RWPE1 (cell line): ENCODE data around the gene SNX20.
A peak's percentile ranks its signal among the peaks of the same experiment; 100 is the strongest.

Source experiments
- CTCF ChIA-PET: fragments of 350-600 bp; sonication (Branson Sonifier 250); formaldehyde crosslinking; extraction: SDS; loops from one replicate; lab custom pipeline; 2021; lab: Yijun Ruan, JAX
- POLR2A ChIA-PET: fragments of 400-600 bp; formaldehyde crosslinking; extraction: SDS; loops from one replicate; lab custom pipeline; 2020; ENCODE audit warnings: antibody characterized with exemption; ENCODE audit not compliant: low non-redundant PET; lab: Yijun Ruan, JAX
- DNase-seq: peaks from one replicate; pipeline ENCODE4 v3.0.0; 2012; ENCODE audit warnings: low spot score
- H3K27ac ChIP-seq: fragments of 450-650 bp; 2 replicates; pipeline ENCODE4 v1.5.1; 2017
- TF ChIP-seq, protein P1 (sequence below): fragments of 450-650 bp; conservative IDR thresholded peaks from 2 replicates; pipeline ENCODE4 v1.5.1; 2017; ENCODE audit warnings: low read depth, mild to moderate bottlenecking

The SNX20 gene

DNA sequence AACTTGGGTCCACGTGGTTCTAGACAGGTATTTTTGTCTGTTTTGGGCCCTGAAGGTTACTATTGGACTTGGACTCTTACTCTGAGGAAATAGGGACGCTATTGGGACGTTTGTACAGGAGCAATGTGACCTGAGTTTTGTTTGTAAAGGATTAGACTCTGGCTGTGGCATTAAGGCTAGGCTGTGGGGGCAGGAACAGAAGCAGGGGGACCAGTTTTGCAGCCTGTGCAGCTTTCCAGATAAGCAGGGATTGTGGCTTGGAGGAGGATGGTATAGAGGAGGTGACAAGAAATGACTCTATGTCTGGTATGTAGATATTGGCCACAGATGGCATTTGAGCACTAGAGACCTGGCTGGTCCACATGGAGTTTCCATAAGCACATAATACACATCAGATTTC lies 25.1 kb upstream of the SNX20 start:
- CTCF ChIA-PET: no interaction called here
- POLR2A ChIA-PET: no interaction called here
- TF ChIP-seq, protein P1, sequence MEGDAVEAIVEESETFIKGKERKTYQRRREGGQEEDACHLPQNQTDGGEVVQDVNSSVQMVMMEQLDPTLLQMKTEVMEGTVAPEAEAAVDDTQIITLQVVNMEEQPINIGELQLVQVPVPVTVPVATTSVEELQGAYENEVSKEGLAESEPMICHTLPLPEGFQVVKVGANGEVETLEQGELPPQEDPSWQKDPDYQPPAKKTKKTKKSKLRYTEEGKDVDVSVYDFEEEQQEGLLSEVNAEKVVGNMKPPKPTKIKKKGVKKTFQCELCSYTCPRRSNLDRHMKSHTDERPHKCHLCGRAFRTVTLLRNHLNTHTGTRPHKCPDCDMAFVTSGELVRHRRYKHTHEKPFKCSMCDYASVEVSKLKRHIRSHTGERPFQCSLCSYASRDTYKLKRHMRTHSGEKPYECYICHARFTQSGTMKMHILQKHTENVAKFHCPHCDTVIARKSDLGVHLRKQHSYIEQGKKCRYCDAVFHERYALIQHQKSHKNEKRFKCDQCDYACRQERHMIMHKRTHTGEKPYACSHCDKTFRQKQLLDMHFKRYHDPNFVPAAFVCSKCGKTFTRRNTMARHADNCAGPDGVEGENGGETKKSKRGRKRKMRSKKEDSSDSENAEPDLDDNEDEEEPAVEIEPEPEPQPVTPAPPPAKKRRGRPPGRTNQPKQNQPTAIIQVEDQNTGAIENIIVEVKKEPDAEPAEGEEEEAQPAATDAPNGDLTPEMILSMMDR: no peak
- no peak overlapping the region for H3K27ac ChIP-seq
- no peak for DNase-seq

DNA sequence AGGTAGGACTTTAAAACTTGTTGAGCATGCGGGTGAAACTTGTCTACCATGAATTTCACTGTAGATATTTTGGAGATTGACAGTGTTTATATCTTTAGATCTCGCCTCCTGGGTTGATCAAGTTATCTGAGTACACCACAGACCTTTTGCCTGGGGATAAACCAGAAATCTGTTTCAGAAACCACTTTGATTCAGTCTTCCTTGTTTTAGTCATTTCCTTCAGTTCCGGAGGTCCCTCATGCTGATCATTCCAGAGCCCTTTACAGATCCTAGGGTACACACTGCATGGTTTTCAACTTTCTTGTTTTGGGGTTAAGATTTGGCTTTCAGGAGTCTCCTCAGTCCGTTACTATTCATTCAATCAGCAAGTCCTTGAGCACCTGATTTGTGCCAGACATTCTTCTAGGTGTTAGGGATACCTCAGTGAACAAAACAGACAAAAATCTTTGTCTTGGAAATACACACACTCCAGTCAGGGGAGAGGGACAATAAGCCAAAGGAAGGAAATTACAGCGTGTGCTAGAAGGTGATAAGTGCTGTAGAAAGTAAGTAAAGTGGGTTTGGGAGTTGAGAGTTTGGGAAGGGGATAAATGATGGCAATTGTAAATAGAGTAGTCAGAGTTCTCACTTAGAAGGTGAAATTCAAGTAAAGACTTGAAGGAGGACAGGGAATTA lies 24.5 kb upstream of the SNX20 start:
- H3K27ac ChIP-seq: no peak overlapping the region
- CTCF ChIA-PET: no interaction called here
- no peak for DNase-seq
- POLR2A ChIA-PET: no interaction called here
- TF ChIP-seq, protein P1: no peak

DNA sequence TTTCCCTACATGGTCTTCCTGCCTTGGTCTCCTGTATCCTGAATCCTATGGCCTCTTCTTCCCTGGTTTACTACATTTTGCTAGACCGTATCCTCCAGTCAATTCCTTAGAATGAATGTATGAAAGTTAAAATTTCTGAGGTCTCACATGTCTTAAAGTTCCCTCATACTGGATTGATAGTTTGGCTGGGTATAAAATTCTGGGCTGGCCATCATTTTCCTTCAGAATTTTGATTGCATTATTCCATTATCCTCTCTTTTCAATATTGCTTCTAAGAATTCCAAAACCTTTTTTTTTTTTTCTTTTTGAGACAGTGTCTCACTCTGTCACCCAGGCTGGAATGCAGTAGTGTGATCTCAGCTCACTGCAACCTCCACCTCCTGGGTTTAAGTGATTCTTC lies 23.1 kb upstream of the SNX20 start:
- no peak for DNase-seq
- no peak overlapping the region for H3K27ac ChIP-seq
- CTCF ChIA-PET: no interaction called here
- TF ChIP-seq, protein P1: no peak
- POLR2A ChIA-PET: no interaction called here

DNA sequence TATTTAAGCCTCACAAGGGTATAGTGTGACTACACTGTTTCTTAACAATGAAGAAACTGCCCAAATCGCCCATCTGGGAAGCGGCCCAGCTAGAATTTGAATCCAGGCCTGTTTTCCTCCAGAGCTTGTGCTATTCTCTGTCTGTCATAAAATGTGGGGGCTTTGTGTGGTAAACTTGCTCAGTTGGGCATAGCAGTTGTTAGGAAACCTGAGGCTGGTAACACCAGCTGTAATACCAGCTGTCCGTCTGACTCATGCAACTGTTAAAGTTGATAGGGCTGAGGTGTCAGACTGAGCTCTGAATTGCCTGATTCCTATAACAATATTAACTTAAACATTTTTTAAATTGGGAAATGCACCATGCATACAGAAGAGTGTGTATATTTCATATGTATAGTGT lies 21.6 kb upstream of the SNX20 start:
- CTCF ChIA-PET: interaction anchor here (0.6 to 1.8 kb wide), 2 partner anchors 8 to 16 kb away, joined by 3 to 5 read pairs; no protein-coding TSS in a partner anchor
- no peak for DNase-seq
- POLR2A ChIA-PET: no interaction called here
- TF ChIP-seq, protein P1: no peak
- no peak overlapping the region for H3K27ac ChIP-seq

DNA sequence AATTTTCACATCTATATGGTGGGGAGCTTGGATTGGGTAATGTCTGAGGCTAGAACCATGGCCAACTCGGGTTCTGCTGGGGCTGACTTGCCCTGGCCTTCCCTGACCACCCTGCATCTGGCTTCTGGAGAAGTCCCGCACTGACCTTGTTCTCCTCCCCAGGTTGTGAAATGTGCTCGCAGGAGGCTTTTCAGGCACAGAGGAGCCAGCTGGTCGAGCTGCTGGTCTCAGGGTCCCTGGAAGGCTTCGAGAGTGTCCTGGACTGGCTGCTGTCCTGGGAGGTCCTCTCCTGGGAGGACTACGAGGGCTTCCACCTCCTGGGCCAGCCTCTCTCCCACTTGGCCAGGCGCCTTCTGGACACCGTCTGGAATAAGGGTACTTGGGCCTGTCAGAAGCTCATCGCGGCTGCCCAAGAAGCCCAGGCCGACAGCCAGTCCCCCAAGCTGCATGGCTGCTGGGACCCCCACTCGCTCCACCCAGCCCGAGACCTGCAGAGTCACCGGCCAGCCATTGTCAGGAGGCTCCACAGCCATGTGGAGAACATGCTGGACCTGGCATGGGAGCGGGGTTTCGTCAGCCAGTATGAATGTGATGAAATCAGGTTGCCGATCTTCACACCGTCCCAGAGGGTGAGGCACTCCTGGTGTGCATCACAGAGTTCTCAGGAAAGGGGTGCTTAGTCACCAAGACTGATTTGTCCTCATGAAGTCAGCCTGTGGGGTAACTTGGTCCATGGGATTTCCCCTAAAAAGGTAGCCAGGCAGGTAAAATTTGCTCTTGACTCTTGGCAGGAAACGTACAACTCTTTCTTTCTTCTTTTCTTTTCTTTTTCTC lies 18.4 kb upstream of the SNX20 start:
- POLR2A ChIA-PET: no interaction called here
- CTCF ChIA-PET: no interaction called here
- peak overlapping the region; percentile 69 for H3K27ac ChIP-seq
- DNase-seq: peak; percentile 76
- TF ChIP-seq, protein P1: no peak

DNA sequence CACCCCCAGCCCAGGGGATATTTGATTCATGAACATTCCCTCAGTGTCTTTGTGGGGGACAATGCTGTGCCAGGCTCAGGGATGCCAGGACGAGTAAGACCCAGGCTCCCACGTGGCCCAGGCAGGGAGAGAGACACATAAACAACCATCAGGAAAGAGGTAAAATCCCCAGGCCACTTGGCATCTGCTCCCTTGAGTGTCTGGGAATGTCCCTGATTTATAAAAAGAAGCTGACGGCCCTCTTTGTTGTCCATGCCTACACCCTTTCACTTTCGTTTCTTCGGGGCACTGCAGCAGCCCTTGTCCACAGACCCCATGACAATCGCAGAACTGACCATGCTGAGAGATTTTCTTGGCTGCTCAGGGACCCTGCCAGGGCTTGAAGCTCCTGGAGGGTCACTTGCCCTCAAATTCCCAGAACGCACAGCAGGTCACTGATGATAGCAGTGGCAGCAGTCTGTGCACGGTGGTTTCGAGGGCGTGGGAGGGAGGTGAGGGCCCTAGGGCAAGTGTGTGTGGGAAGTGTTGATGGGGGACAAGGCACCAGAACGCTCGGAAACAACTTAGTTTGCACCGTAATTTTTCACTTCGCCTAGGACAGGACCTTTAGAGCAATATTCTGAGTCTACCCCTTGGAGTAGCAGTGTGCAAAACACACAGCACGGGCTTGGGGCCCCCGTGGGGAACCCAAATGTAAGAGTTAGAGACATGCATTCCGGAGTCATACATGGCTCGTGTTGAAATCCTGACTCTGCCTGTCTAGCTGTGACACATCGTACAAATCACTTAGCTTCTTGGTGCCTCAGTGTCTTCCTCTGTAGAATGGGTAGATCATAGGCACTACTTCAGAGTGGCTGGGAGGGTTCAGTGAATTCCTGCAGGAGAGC lies 17.0 kb upstream of the SNX20 start:
- peak overlapping the region; percentile 80 for H3K27ac ChIP-seq
- no peak for DNase-seq
- POLR2A ChIA-PET: no interaction called here
- TF ChIP-seq, protein P1: no peak
- CTCF ChIA-PET: no interaction called here
